Measurements from ENCODE around the gene CMC4.

GRCh38 chrX:155027509-155028066, 43.3 kb downstream of the CMC4 start:
- TF ChIP-seq CTCF (IDR thresholded peaks at IDR 0.05) (no peak), POLR2AphosphoS5 (IDR thresholded peaks at IDR 0.05) (no peak), POLR2A (IDR thresholded peaks at IDR 0.05) (peak in 1 of 4 donors; percentile 37)
